ENCODE data around the gene TMF1.

The TMF1 gene

GRCh38 chr3:69085168-69085832, 33.2 kb upstream of the TMF1 start:
- H3K4me3 ChIP-seq = peak overlapping the region; percentile 92
- peak overlapping the region; percentile 94 to 97 for H3K27ac ChIP-seq
- DNase-seq (ENCODE audit: low spot score) = peak; percentile 77
- no peak for TF ChIP-seq CTCF (IDR thresholded peaks at IDR 0.05)

- Histone ChIP-seq H3K4me3 (peak within 1 kb of the TSS; percentile 92), H3K27ac (peak within 1 kb of the TSS; percentile 94 to 97)
- no peak for TF ChIP-seq CTCF (IDR thresholded peaks at IDR 0.05)
- DNase-seq (ENCODE audit: low spot score) = peak; percentile 95
These were observed 32.4 kb upstream of the TMF1 start, which contains the start of gene ARL6IP5 for GRCh38 chr3:69084326-69085167. Gene ARL6IP5, plus strand, starts transcription at chr3:69084937. Its CDS starts 111 bp downstream, at chr3:69085048.

GRCh38 chr3:69082805-69083204, 30.7 kb upstream of the TMF1 start:
- no peak for DNase-seq (ENCODE audit: low spot score)
- Histone ChIP-seq H3K4me3 (no peak overlapping the region), H3K27ac (no peak overlapping the region)
- no peak for TF ChIP-seq CTCF (IDR thresholded peaks at IDR 0.05)

GRCh38 chr3:69082361-69082760, 30.2 kb upstream of the TMF1 start:
- no peak for TF ChIP-seq CTCF (IDR thresholded peaks at IDR 0.05)
- Histone ChIP-seq H3K27ac (peak overlapping the region in 1 of 2 donors; percentile 10), H3K4me3 (no peak overlapping the region)
- no peak for DNase-seq (ENCODE audit: low spot score)

GRCh38 chr3:69081583-69082262, 29.6 kb upstream of the TMF1 start:
- no peak for DNase-seq (ENCODE audit: low spot score)
- TF ChIP-seq CTCF (IDR thresholded peaks at IDR 0.05) = no peak
- Histone ChIP-seq H3K4me3 (no peak overlapping the region), H3K27ac (peak overlapping the region in 1 of 2 donors; percentile 10)

GRCh38 chr3:69080233-69080920, 28.2 kb upstream of the TMF1 start, which contains the start of gene UBA3:
Gene UBA3, minus strand, starts transcription at chr3:69080365. Its CDS starts 12 bp downstream, at chr3:69080353.
- Histone ChIP-seq H3K4me3 (peak within 1 kb of the TSS; percentile 93), H3K27ac (peak within 1 kb of the TSS; percentile 86 to 91)
- DNase-seq (ENCODE audit: low spot score) = peak; percentile 94
- no peak for TF ChIP-seq CTCF (IDR thresholded peaks at IDR 0.05)

Measured in coronary artery (tissue), 2 donors.